RWPE2 (cell line): ENCODE data around the gene LAMA3.

Experiments
- ATAC-seq: fragments of 200-7000 bp; cut with Tn5 transposase; 3 replicates; pipeline ENCODE4 v1.9.1; 2021; ENCODE audit warnings: low read depth
- DNase-seq: peaks from one replicate; pipeline ENCODE4 v3.0.0-alpha.2; 2020; ENCODE audit warnings: low spot score
- H3K27ac ChIP-seq: fragments of 450-650 bp; 2 replicates; pipeline ENCODE4 v1.5.1; 2017; ENCODE audit warnings: mild to moderate bottlenecking; ENCODE audit not compliant: poor library complexity, severe bottlenecking
- H3K27me3 ChIP-seq: fragments of 250-450 bp; sonication (Bioruptor Pico); 2 replicates; pipeline ENCODE4 v1.5.1; 2021; ENCODE audit warnings: mild to moderate bottlenecking, moderate library complexity; ENCODE audit not compliant: insufficient read depth, poor library complexity, severe bottlenecking
- H3K36me3 ChIP-seq: fragments of 250-450 bp; sonication (Bioruptor Pico); 2 replicates; pipeline ENCODE4 v1.5.1; 2020; ENCODE audit warnings: low read depth, mild to moderate bottlenecking, moderate library complexity
- H3K4me1 ChIP-seq: fragments of 250-450 bp; sonication (Bioruptor Pico); 2 replicates; pipeline ENCODE4 v1.5.1; 2021; ENCODE audit warnings: mild to moderate bottlenecking, moderate library complexity; ENCODE audit not compliant: insufficient read depth, poor library complexity, severe bottlenecking
- H3K4me3 ChIP-seq: fragments of 250-450 bp; sonication (Bioruptor Pico); 2 replicates; pipeline ENCODE4 v1.5.1; 2021; ENCODE audit warnings: mild to moderate bottlenecking, moderate library complexity; ENCODE audit not compliant: severe bottlenecking
- H3K9me3 ChIP-seq: fragments of 250-450 bp; sonication (Bioruptor Pico); 2 replicates; pipeline ENCODE4 v1.5.1; 2021; ENCODE audit warnings: mild to moderate bottlenecking, moderate library complexity; ENCODE audit not compliant: severe bottlenecking
- TF ChIP-seq, protein P1 (sequence below): fragments of 450-650 bp; IDR thresholded peaks from one replicate; pipeline ENCODE4 v1.5.1; 2017; ENCODE audit warnings: mild to moderate bottlenecking, moderate library complexity; ENCODE audit not compliant: poor library complexity, severe bottlenecking

Gene LAMA3

DNA sequence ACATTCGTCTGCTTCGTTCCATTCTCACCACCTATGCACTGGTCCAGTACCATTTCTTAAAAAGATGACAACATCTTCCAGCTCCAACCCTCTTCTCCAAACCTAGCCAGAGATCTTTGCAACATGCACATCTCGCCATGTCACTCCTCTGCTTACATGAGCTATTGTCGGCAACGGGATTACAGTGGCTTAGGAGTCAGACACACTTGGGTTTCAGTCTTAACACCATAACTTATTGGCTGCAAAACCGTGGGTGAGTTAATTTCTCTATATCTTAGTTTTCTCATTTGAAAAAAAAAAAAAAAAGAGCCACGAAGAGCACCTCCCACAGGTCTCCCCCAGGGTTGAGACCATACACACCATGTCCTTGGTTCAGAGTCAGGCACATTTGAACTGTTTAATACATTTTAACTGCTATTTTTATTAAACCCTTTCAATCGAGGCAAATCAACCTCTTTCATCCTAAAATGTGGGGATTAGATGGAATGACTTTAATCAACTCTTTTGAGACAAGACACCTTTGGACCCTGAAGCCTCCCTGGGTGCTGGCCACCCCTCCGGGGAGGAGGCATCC is 27.4 kb upstream of the LAMA3 start:
- ATAC-seq = no peak; the same call in 2 of the 3 replicates
- Histone ChIP-seq H3K4me1 (peaks cover 6% of the 10 kb centered on the region), H3K36me3 (no peaks in the 10 kb centered on the region), H3K27ac (peak overlapping the region; percentile 14), H3K27me3 (no peaks in the 10 kb centered on the region), H3K9me3 (no peaks in the 10 kb centered on the region), H3K4me3 (peak overlapping the region; percentile 48)
- DNase-seq = no peak
- TF ChIP-seq, protein P1, sequence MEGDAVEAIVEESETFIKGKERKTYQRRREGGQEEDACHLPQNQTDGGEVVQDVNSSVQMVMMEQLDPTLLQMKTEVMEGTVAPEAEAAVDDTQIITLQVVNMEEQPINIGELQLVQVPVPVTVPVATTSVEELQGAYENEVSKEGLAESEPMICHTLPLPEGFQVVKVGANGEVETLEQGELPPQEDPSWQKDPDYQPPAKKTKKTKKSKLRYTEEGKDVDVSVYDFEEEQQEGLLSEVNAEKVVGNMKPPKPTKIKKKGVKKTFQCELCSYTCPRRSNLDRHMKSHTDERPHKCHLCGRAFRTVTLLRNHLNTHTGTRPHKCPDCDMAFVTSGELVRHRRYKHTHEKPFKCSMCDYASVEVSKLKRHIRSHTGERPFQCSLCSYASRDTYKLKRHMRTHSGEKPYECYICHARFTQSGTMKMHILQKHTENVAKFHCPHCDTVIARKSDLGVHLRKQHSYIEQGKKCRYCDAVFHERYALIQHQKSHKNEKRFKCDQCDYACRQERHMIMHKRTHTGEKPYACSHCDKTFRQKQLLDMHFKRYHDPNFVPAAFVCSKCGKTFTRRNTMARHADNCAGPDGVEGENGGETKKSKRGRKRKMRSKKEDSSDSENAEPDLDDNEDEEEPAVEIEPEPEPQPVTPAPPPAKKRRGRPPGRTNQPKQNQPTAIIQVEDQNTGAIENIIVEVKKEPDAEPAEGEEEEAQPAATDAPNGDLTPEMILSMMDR = no peak

DNA sequence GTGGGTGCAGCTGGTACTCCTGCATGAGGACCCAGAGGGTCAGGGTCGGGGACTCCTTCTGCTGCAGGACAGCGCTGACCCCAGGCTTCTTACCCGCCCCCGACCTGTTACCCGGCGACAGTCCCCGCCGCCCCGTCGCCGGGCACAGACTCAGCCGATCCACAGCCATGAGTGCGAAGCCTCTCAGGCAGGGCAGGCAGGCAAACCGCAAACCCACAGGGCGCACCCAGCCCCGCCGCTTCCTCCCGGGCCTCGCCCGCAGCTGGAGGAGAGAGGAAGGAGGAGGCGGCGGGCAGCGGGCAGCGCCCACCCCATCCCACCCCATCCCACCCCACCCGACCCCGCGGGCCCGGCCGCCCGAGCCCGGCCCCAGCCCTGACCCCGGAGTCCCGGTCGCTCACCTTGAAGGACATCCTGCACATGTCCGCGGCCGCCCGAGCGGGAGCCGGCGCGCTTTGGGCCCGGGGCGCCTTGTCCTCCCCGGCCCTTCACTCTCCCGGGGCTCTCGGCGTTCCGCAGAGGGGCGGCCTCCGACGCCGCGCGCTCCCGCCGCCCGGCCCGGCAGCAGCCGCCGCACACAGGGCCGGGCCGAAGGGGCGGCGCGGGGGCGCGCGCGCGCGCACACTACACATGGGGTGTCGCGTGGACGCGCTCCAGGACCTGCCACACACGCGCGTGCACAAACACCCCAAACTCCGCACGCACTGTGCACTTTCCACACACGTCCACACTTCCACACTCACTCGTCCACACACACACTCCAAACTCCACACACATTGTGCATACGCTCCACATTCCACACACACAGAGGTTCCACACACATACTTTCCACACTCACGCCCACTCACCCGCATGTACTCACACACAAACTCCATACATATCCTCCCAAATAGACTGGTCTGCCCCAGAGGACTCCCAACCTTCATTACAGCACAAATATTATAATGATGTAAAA is 26.7 kb upstream of the LAMA3 start, which contains the start of gene ANKRD29:
Gene ANKRD29, minus strand, starts transcription at position 603 of the 955 bp plus-strand sequence. Its CDS starts 181 bp downstream, at position 422.
- H3K27me3 ChIP-seq = no peaks in the 10 kb centered on the region
- peak within 1 kb of the TSS; percentile 48 for H3K4me3 ChIP-seq
- ATAC-seq (peak; percentile 81), DNase-seq (peak; percentile 62)
- peak within 1 kb of the TSS; percentile 14 for H3K27ac ChIP-seq
- peaks cover 6% of the 10 kb centered on the region for H3K4me1 ChIP-seq
- no peaks in the 10 kb centered on the region for H3K9me3 ChIP-seq
- TF ChIP-seq, protein P1 = no peak
- H3K36me3 ChIP-seq = no peaks in the 10 kb centered on the region

DNA sequence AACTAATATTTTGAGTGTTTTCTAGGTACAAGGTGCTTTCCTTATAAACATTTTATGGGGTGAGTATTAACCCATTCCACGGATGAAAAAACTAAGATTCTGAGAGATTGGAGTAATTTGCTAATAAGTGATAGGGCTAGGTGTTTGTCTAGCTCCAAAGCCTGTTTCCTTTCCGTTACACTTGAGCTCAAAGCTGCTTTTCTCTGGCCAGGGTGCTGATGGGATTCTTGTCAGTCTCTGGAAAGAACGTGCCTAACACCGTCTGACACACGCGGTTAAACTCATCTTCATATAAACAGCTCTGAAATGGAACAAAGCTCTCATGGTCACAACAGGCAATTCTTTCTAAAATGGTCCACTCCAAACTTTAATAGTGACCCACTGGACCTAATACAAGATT is 24.6 kb upstream of the LAMA3 start:
- Histone ChIP-seq H3K4me3 (no peak overlapping the region), H3K27me3 (no peaks in the 10 kb centered on the region), H3K9me3 (no peaks in the 10 kb centered on the region), H3K36me3 (no peaks in the 10 kb centered on the region), H3K27ac (no peak overlapping the region), H3K4me1 (peaks cover 6% of the 10 kb centered on the region)
- DNase-seq (no peak), ATAC-seq (no peak)
- TF ChIP-seq, protein P1 = no peak

DNA sequence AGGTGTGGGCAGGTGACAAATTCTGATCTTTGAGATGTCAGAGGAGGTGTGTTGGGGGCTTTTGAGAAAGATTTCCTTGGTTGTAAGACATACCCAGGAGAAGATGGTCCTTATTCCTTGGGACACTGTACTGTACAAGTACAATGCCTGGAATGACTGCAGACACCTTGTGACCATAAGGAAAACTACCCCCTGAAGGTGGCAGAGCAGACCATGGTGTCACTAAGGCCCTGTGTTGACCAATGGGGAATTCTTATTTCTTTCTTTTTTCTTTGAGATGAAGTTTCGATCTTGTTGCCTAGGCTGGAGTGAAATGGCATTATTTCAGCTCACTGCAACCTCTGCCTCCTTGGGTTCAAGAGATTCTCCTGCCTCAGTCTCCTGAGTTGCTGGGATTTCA is 22.1 kb upstream of the LAMA3 start:
- Histone ChIP-seq H3K27ac (no peak overlapping the region), H3K9me3 (no peaks in the 10 kb centered on the region), H3K36me3 (no peaks in the 10 kb centered on the region), H3K4me1 (peaks cover 6% of the 10 kb centered on the region), H3K27me3 (no peaks in the 10 kb centered on the region), H3K4me3 (no peak overlapping the region)
- DNase-seq (no peak), ATAC-seq (no peak)
- TF ChIP-seq, protein P1 = peak; percentile 23

DNA sequence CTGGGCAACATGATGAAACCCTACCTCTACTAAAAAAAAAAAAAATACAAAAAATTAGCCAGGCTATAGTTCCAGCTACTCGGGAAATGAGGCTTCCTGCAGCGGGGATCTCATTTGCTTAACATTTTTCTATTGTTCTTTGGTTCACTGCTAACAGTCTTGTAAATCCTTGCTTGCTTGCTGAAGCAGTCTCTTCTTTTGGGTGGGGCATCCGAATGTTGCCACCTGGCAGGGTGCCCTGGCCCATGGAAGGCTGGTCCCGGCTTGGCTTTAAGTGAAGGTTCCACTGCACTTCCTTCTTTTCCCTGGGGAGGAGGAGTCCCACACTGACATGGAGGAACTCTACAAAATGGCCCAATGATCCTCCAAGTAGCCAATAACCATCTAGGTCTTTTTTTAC is 20.5 kb upstream of the LAMA3 start:
- ATAC-seq = peak; percentile 29; the same call in 1 of the 3 replicates

More for the DNA sequence above, 20.5 kb upstream of the LAMA3 start:
- no peak overlapping the region for H3K4me3 ChIP-seq
- peaks cover 8% of the 10 kb centered on the region for H3K4me1 ChIP-seq
- no peak overlapping the region for H3K27ac ChIP-seq
- DNase-seq = no peak
- TF ChIP-seq, protein P1 = no peak
- H3K36me3 ChIP-seq = no peaks in the 10 kb centered on the region
- no peaks in the 10 kb centered on the region for H3K9me3 ChIP-seq
- H3K27me3 ChIP-seq = no peaks in the 10 kb centered on the region
